H9 (cell line): ENCODE results near the gene MRPL16. TPM values are rescaled to one million over a fixed set of nuclear protein-coding genes. Genes with fewer than 3 reads are reported as not detected.
A peak's percentile ranks its signal among the peaks of the same experiment; 100 is the strongest.

Experiments
- DNase-seq: peaks from one replicate; pipeline ENCODE4 v3.0.0-alpha.2; 2017
- H2AFZ ChIP-seq: one replicate; pipeline ENCODE4 v1.6.1; 2013; ENCODE audit warnings: mild to moderate bottlenecking, low read length, control low read depth, moderate library complexity
- H2AK5ac ChIP-seq: 2 replicates; pipeline ENCODE4 v1.6.1; 2013; ENCODE audit warnings: low read length, control low read depth, mixed read lengths; ENCODE audit not compliant: insufficient read length
- H2BK120ac ChIP-seq: one replicate; pipeline ENCODE4 v1.6.1; 2013; ENCODE audit warnings: low read depth, mild to moderate bottlenecking, low read length, control low read depth, inconsistent platforms; ENCODE audit not compliant: poor library complexity, severe bottlenecking
- H2BK12ac ChIP-seq: 2 replicates; pipeline ENCODE4 v1.6.1; 2013; ENCODE audit warnings: low read length, control low read depth, mixed read lengths, low read depth; ENCODE audit not compliant: insufficient read length
- H2BK15ac ChIP-seq: 2 replicates; pipeline ENCODE4 v1.6.1; 2013; ENCODE audit warnings: low read depth, low read length, control low read depth
- H2BK20ac ChIP-seq: one replicate; pipeline ENCODE4 v1.6.1; 2013; ENCODE audit warnings: low read depth, mild to moderate bottlenecking, low read length, control low read depth, inconsistent platforms; ENCODE audit not compliant: poor library complexity, severe bottlenecking
- H2BK5ac ChIP-seq: 2 replicates; pipeline ENCODE4 v1.6.1; 2013; ENCODE audit warnings: low read length, control low read depth, mixed read lengths; ENCODE audit not compliant: insufficient read length
- H3K14ac ChIP-seq: 2 replicates; pipeline ENCODE4 v1.6.1; 2013; ENCODE audit warnings: low read length, control low read depth; ENCODE audit not compliant: insufficient read depth
- H3K18ac ChIP-seq: 2 replicates; pipeline ENCODE4 v1.6.1; 2013; ENCODE audit warnings: low read depth, mild to moderate bottlenecking, mixed read lengths, low read length, control low read depth; ENCODE audit not compliant: insufficient read length
- H3K23ac ChIP-seq: 2 replicates; pipeline ENCODE4 v1.6.1; 2013; ENCODE audit warnings: low read length, control low read depth, mixed read lengths, low read depth; ENCODE audit not compliant: insufficient read length
- H3K23me2 ChIP-seq: 2 replicates; pipeline ENCODE4 v1.6.1; 2013; ENCODE audit warnings: low read depth, mild to moderate bottlenecking, mixed read lengths, low read length, control low read depth; ENCODE audit not compliant: insufficient read length, poor library complexity, severe bottlenecking
- H3K27ac ChIP-seq: 2 replicates; pipeline ENCODE4 v1.5.1; 2013; ENCODE audit warnings: low read length, control low read depth, mixed read lengths, low read depth; ENCODE audit not compliant: insufficient read length
- H3K27me3 ChIP-seq: 2 replicates; pipeline ENCODE4 v1.6.1; 2013; ENCODE audit warnings: low read length, control low read depth, inconsistent platforms; ENCODE audit not compliant: insufficient read depth
- H3K4ac ChIP-seq: 2 replicates; pipeline ENCODE4 v1.6.1; 2013; ENCODE audit warnings: low read depth, mild to moderate bottlenecking, control low read depth, inconsistent platforms, low read length, moderate library complexity
- H3K4me1 ChIP-seq: 2 replicates; pipeline ENCODE4 v1.6.1; 2013; ENCODE audit warnings: low read length, control low read depth, inconsistent platforms; ENCODE audit not compliant: insufficient read depth
- H3K4me2 ChIP-seq: 2 replicates; pipeline ENCODE4 v1.6.1; 2013; ENCODE audit warnings: low read length, control low read depth, mixed read lengths; ENCODE audit not compliant: insufficient read length, insufficient read depth
- H3K56ac ChIP-seq: 2 replicates; pipeline ENCODE4 v1.6.1; 2013; ENCODE audit warnings: low read depth, mild to moderate bottlenecking, mixed read lengths, low read length, control low read depth; ENCODE audit not compliant: insufficient read length
- H3K79me1 ChIP-seq: 2 replicates; pipeline ENCODE4 v1.6.1; 2013; ENCODE audit warnings: low read depth, mild to moderate bottlenecking, moderate library complexity, low read length, control low read depth, inconsistent platforms; ENCODE audit not compliant: insufficient read depth, poor library complexity, severe bottlenecking
- H3K79me2 ChIP-seq: 2 replicates; pipeline ENCODE4 v1.6.1; 2013; ENCODE audit warnings: low read length, control low read depth, inconsistent platforms; ENCODE audit not compliant: insufficient read depth
- H3K9ac ChIP-seq: 2 replicates; pipeline ENCODE4 v1.6.1; 2013; ENCODE audit warnings: low read length, control low read depth, mixed read lengths; ENCODE audit not compliant: insufficient read length; ENCODE audit errors: extremely low read depth
- H3K9me3 ChIP-seq: one replicate; pipeline ENCODE4 v1.6.1; 2013; ENCODE audit warnings: low read depth, low read length, inconsistent platforms; ENCODE audit not compliant: control insufficient read depth
- H3T11ph ChIP-seq: one replicate; pipeline ENCODE4 v1.6.1; 2013; ENCODE audit warnings: mild to moderate bottlenecking, low read length, control low read depth, inconsistent platforms
- H4K20me1 ChIP-seq: one replicate; pipeline ENCODE4 v1.6.1; 2013; ENCODE audit not compliant: control insufficient read depth, insufficient read length, insufficient read depth
- H4K5ac ChIP-seq: 2 replicates; pipeline ENCODE4 v1.6.1; 2013; ENCODE audit warnings: low read depth, mild to moderate bottlenecking, mixed read lengths, low read length, control low read depth; ENCODE audit not compliant: insufficient read length
- H4K8ac ChIP-seq: replicated peaks from 2 replicates; pipeline ENCODE4 v1.6.1; 2013; ENCODE audit warnings: low read length, control low read depth, mixed read lengths, low read depth; ENCODE audit not compliant: insufficient read length
- H4K91ac ChIP-seq: 2 replicates; pipeline ENCODE4 v1.6.1; 2013; ENCODE audit warnings: low read depth, mild to moderate bottlenecking, moderate library complexity, mixed read lengths, low read length, control low read depth; ENCODE audit not compliant: insufficient read length
- H3K27ac Mint-ChIP-seq, 3 experiments: 2 replicates in 2 of 3; 3 replicates in 1 of 3; pipeline ENCODE4 v1.8.0; 2020 to 2021; ENCODE audit warnings: mixed read lengths in 3 of 3, mild to moderate bottlenecking in 1 of 3, moderate library complexity in 1 of 3
- H3K27me3 Mint-ChIP-seq: 2 replicates; pipeline ENCODE4 v1.8.0; 2021; ENCODE audit warnings: low read depth, mild to moderate bottlenecking, moderate library complexity, mixed read lengths
- H3K36me3 Mint-ChIP-seq, 3 experiments: 2 replicates in 2 of 3; 3 replicates in 1 of 3; pipeline ENCODE4 v1.8.0; 2020 to 2021; ENCODE audit warnings: low read depth in 3 of 3, mixed read lengths in 3 of 3; ENCODE audit not compliant: insufficient read depth in 1 of 3
- H3K4me1 Mint-ChIP-seq, 2 experiments: 2 replicates each; pipeline ENCODE4 v1.8.0; 2020; ENCODE audit warnings: mixed read lengths in 2 of 2
- H3K4me3 Mint-ChIP-seq, 2 experiments: 2 replicates in 1 of 2; 3 replicates in 1 of 2; pipeline ENCODE4 v1.8.0; 2020 to 2021; ENCODE audit warnings: mild to moderate bottlenecking in 2 of 2, mixed read lengths in 2 of 2, moderate library complexity in 1 of 2
- H3K9me3 Mint-ChIP-seq, 2 experiments: 2 replicates in 1 of 2; 3 replicates in 1 of 2; pipeline ENCODE4 v1.8.0; 2020; ENCODE audit warnings: mild to moderate bottlenecking in 2 of 2, mixed read lengths in 2 of 2, moderate library complexity in 1 of 2
- WGBS: extraction: QIAGEN DNeasy Blood & Tissue Kit; methylation state at CpG from one replicate; pipeline ENCODE4 v1.1.7; 2013; ENCODE audit warnings: missing lambda C conversion rate, low lambda C conversion rate, mixed read lengths; ENCODE audit not compliant: insufficient read length; ENCODE audit errors: extremely low coverage; 5-methylcytosine and 5-hydroxymethylcytosine counted together
- total RNA-seq: library from RNA; stranded (reverse); gene quantifications from 2 replicates; pipeline ENCODE4 v1.2.1, GENCODE V29; 2021
- TF ChIP-seq, protein P1 (sequence below): fragments of 200-600 bp; sonication (generic); conservative IDR thresholded peaks from 3 replicates; pipeline ENCODE4 v1.8.0; 2021; ENCODE audit warnings: antibody characterized with exemption, mild to moderate bottlenecking

Gene MRPL16
- total RNA-seq, 1 experiment from 2014 or later = 87.1 TPM

DNA sequence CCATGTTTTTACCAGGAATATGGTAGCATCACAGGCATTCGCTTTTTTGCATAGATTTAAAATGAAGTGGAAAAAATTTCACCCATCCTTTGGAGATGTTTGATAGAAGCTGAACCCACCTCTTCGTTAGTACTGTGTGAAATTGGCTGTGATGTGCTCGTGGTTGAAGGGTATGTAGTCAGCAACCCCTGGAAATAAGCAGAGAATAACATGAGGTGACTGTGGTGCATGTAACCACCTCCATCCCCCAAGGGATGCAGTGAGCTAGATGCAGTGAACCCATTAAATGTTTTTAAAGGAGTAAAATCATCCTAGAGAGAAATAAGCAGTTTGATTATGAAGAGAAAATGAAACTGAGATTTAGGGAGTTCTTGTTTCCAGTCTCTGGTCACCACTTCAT, 18.8 kb upstream of the MRPL16 start:
- no peaks in the 10 kb centered on the region for H3K9me3 Mint-ChIP-seq
- WGBS = no CpG with 5 or more reads among the region's 3 CpGs
- H3K79me2 ChIP-seq = no peaks in the 10 kb centered on the region
- H3K79me1 ChIP-seq = no peaks in the 10 kb centered on the region
- no peaks in the 10 kb centered on the region for H3K23me2 ChIP-seq
- no peak overlapping the region for H3T11ph ChIP-seq
- H2BK120ac ChIP-seq = no peak overlapping the region
- no peak overlapping the region for H3K18ac ChIP-seq
- no peak overlapping the region for H4K8ac ChIP-seq
- no peaks in the 10 kb centered on the region for H3K4me1 Mint-ChIP-seq
- no peak overlapping the region for H4K5ac ChIP-seq
- no peak for DNase-seq
- no peak overlapping the region for H3K4ac ChIP-seq
- H3K4me1 ChIP-seq = no peaks in the 10 kb centered on the region
- H3K23ac ChIP-seq = no peak overlapping the region
- H2BK15ac ChIP-seq = no peak overlapping the region
- H3K27me3 Mint-ChIP-seq = no peaks in the 10 kb centered on the region
- H3K56ac ChIP-seq = no peak overlapping the region
- no peak overlapping the region for H2AK5ac ChIP-seq
- TF ChIP-seq, protein P1, sequence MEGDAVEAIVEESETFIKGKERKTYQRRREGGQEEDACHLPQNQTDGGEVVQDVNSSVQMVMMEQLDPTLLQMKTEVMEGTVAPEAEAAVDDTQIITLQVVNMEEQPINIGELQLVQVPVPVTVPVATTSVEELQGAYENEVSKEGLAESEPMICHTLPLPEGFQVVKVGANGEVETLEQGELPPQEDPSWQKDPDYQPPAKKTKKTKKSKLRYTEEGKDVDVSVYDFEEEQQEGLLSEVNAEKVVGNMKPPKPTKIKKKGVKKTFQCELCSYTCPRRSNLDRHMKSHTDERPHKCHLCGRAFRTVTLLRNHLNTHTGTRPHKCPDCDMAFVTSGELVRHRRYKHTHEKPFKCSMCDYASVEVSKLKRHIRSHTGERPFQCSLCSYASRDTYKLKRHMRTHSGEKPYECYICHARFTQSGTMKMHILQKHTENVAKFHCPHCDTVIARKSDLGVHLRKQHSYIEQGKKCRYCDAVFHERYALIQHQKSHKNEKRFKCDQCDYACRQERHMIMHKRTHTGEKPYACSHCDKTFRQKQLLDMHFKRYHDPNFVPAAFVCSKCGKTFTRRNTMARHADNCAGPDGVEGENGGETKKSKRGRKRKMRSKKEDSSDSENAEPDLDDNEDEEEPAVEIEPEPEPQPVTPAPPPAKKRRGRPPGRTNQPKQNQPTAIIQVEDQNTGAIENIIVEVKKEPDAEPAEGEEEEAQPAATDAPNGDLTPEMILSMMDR = no peak
- no peaks in the 10 kb centered on the region for H3K27me3 ChIP-seq
- peak overlapping the region in 1 of 3 experiments; percentile 60; a peak in 1 of 7 replicates for H3K27ac Mint-ChIP-seq
- no peak overlapping the region for H2AFZ ChIP-seq
- no peak overlapping the region for H2BK20ac ChIP-seq
- H4K91ac ChIP-seq = no peak overlapping the region
- H3K14ac ChIP-seq = no peak overlapping the region
- H3K27ac ChIP-seq = no peak overlapping the region
- H3K4me2 ChIP-seq = no peak overlapping the region
- H4K20me1 ChIP-seq = no peaks in the 10 kb centered on the region
- H3K9ac ChIP-seq = no peak overlapping the region
- H3K4me3 Mint-ChIP-seq = no peak overlapping the region
- H2BK5ac ChIP-seq = no peak overlapping the region
- H2BK12ac ChIP-seq = no peak overlapping the region
- H3K36me3 Mint-ChIP-seq = no peaks in the 10 kb centered on the region; a peak in 1 of 7 replicates
- H3K9me3 ChIP-seq = no peaks in the 10 kb centered on the region
